Measurements from ENCODE around the gene CARS2.

DNA sequence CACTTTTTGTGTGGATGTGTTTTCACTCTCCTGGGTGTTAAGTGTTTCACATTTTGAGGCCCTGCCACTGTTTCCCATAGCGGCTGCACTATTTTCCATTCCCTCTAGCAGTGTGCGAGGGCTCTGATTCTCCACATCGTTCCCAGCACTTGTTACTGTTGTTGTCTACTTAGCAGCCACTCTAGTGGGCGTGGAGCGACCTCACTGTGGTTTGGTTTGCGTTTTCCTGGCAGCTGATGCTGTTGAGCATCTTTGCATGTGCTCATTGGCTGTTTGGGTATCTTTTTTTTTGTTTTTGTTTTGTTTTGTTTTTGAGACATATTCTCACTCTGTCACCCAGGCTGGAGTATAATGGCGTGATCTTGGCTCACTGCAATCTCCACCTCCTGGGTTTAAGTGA lies 76.2 kb downstream of the CARS2 start:
- no peak for TF ChIP-seq EZH2phosphoT487 (IDR thresholded peaks at IDR 0.05; ENCODE audit: insufficient read depth, low read depth)
- no peak for TF ChIP-seq EZH2 (IDR thresholded peaks at IDR 0.05; ENCODE audit: insufficient read depth, poor library complexity, severe bottlenecking)
